HCT116 (cell line): ENCODE data around the gene HVCN1. TPM values are rescaled to one million over a fixed set of nuclear protein-coding genes. Genes with fewer than 3 reads are reported as not detected.
A peak's percentile ranks its signal among the peaks of the same experiment; 100 is the strongest.

Experiments
- ATAC-seq: fragments of 200-7000 bp; cut with Tn5 transposase; 2 replicates; pipeline ENCODE4 v1.9.1; 2020; ENCODE audit warnings: mild to moderate bottlenecking, moderate library complexity
- BruUV-seq: library from RNA; stranded (reverse); fragments of 400-500 nt; replicated peaks from 2 replicates; lab custom pipeline; 2021; lab: Mats Ljungman, UMichigan
- CTCF ChIA-PET: fragments of 300-600 bp; sonication (Branson Sonifier 250); formaldehyde crosslinking; loops from one replicate; lab custom pipeline; 2021; ENCODE audit warnings: antibody characterized with exemption; lab: Charles Lee
- POLR2A ChIA-PET: fragments of 300-600, 350-600 bp; sonication (Branson Sonifier 250); formaldehyde crosslinking; loops from one replicate; lab custom pipeline; 2021; ENCODE audit warnings: antibody characterized with exemption; lab: Charles Lee
- RAD21 ChIA-PET, 2 experiments: fragments of 300-600 bp; sonication (Branson Sonifier 250); formaldehyde crosslinking; loops; one replicate each; lab custom pipeline; 2023; ENCODE audit warnings: low total read pairs in 2 of 2; ENCODE audit not compliant: uncharacterized antibody in 2 of 2, unreplicated experiment in 2 of 2, low non-redundant PET in 1 of 2; lab: Charles Lee
- DNase-seq: peaks from one replicate; pipeline ENCODE4 v3.0.0-alpha.2; 2010; ENCODE audit warnings: low read depth, low spot score
- H2AFZ ChIP-seq: fragments of 200-600 bp; shearing (Covaris generic), sonication (generic); 2 replicates; pipeline ENCODE4 v1.6.1; 2017; ENCODE audit warnings: low read depth, mixed run types, mixed read lengths, antibody characterized with exemption, low read length; ENCODE audit not compliant: poor library complexity, severe bottlenecking
- H3K27ac ChIP-seq: 2 replicates; pipeline ENCODE4 v1.5.1; 2012; ENCODE audit warnings: low read depth, low read length
- H3K27me3 ChIP-seq: fragments of 200-600 bp; sonication (generic); 2 replicates; pipeline ENCODE4 v1.6.1; 2016; ENCODE audit warnings: mixed run types, low read length, mixed read lengths; ENCODE audit not compliant: insufficient read depth
- H3K36me3 ChIP-seq, 2 experiments: fragments of 200-500 bp in 1 of 2; fragments of 200-600 bp in 1 of 2; sonication (Bioruptor generic) in 1 of 2; sonication (generic) in 1 of 2; 2 replicates each; pipeline versions ENCODE4 v1.5.1 to v1.6.1; 2014 to 2016; ENCODE audit warnings: low read length in 2 of 2, inconsistent platforms in 1 of 2, mixed read lengths in 1 of 2, mixed run types in 1 of 2; ENCODE audit not compliant: insufficient read depth in 2 of 2, control insufficient read depth in 1 of 2
- H3K4me1 ChIP-seq, 2 experiments: fragments of 200-600 bp in 1 of 2; sonication (generic) in 1 of 2; 2 replicates each; pipeline versions ENCODE4 v1.5.1 to v1.6.1; 2012 to 2017; ENCODE audit warnings: low read length in 2 of 2, inconsistent platforms in 1 of 2, mild to moderate bottlenecking in 1 of 2, mixed read lengths in 1 of 2, mixed run types in 1 of 2, moderate library complexity in 1 of 2; ENCODE audit not compliant: insufficient read depth in 2 of 2, control insufficient read depth in 1 of 2
- H3K4me2 ChIP-seq: fragments of 200-600 bp; sonication (generic); 2 replicates; pipeline ENCODE4 v1.6.1; 2017; ENCODE audit warnings: mixed run types, low read length, mixed read lengths
- H3K4me3 ChIP-seq, 2 experiments: fragments of 200-600 bp in 1 of 2; sonication (generic) in 1 of 2; replicated peaks in 1 of 2; 2 replicates each; pipeline ENCODE4 v1.5.1; 2011 to 2016; ENCODE audit warnings: low read length in 2 of 2, control low read depth in 1 of 2, low read depth in 1 of 2, mild to moderate bottlenecking in 1 of 2, mixed read lengths in 1 of 2, mixed run types in 1 of 2
- H3K79me2 ChIP-seq: fragments of 200-600 bp; sonication (generic); 2 replicates; pipeline ENCODE4 v1.6.1; 2017; ENCODE audit warnings: mild to moderate bottlenecking, mixed run types, low read length, moderate library complexity, mixed read lengths; ENCODE audit not compliant: insufficient read depth
- H3K9ac ChIP-seq: fragments of 200-600 bp; sonication (generic); 2 replicates; pipeline ENCODE4 v1.6.1; 2016; ENCODE audit warnings: low read length, mixed read lengths
- H3K9me2 ChIP-seq: fragments of 200-600 bp; sonication (generic), shearing (Covaris generic); 2 replicates; pipeline ENCODE4 v1.6.1; 2017; ENCODE audit warnings: mixed run types, mild to moderate bottlenecking, moderate library complexity; ENCODE audit not compliant: insufficient read depth
- H3K9me3 ChIP-seq, 2 experiments: fragments of 200-500 bp in 1 of 2; fragments of 200-600 bp in 1 of 2; sonication (Bioruptor generic) in 1 of 2; sonication (generic) in 1 of 2; 2 replicates each; pipeline ENCODE4 v1.6.1; 2014 to 2017; ENCODE audit warnings: low read length in 2 of 2, mixed read lengths in 2 of 2, inconsistent platforms in 1 of 2, low read depth in 1 of 2, mild to moderate bottlenecking in 1 of 2, mixed run types in 1 of 2, moderate library complexity in 1 of 2; ENCODE audit not compliant: control insufficient read depth in 1 of 2, insufficient read depth in 1 of 2
- H4K20me1 ChIP-seq: fragments of 200-600 bp; sonication (generic), shearing (Covaris generic); 2 replicates; pipeline ENCODE4 v1.6.1; 2017; ENCODE audit warnings: mixed run types, mild to moderate bottlenecking, moderate library complexity; ENCODE audit not compliant: insufficient read depth
- ATF3 ChIP-seq: IDR thresholded peaks from 2 replicates; pipeline ENCODE4 v1.6.1; 2012
- CBX3 ChIP-seq: IDR thresholded peaks from 2 replicates; pipeline ENCODE4 v1.6.1; 2012; ENCODE audit warnings: low read depth
- CTCF ChIP-seq, 3 experiments: fragments of 200-600 bp in 1 of 3; sonication (generic) in 1 of 3; IDR thresholded peaks in 2 of 3; conservative IDR thresholded peaks in 1 of 3; 2 replicates each; pipeline ENCODE4 v1.5.1; 2012 to 2017; ENCODE audit warnings: low read depth in 2 of 3, low read length in 2 of 3, antibody characterized with exemption in 1 of 3, borderline replicate concordance in 1 of 3, control low read depth in 1 of 3, mild to moderate bottlenecking in 1 of 3, mixed read lengths in 1 of 3, mixed run types in 1 of 3, moderate library complexity in 1 of 3; ENCODE audit not compliant: insufficient read depth in 1 of 3
- ELF1 ChIP-seq: IDR thresholded peaks from 2 replicates; pipeline ENCODE4 v1.6.1; 2012; ENCODE audit warnings: low read depth, borderline replicate concordance
- EZH2phosphoT487 ChIP-seq: fragments of 200-600 bp; IDR thresholded peaks from 2 replicates; pipeline ENCODE4 v1.6.1; 2018; ENCODE audit warnings: antibody characterized with exemption, borderline replicate concordance
- FOSL1 ChIP-seq: IDR thresholded peaks from 2 replicates; pipeline ENCODE4 v1.6.1; 2012; ENCODE audit warnings: low read depth
- JUND ChIP-seq: IDR thresholded peaks from 2 replicates; pipeline ENCODE4 v1.6.1; 2012
- MAX ChIP-seq: IDR thresholded peaks from 2 replicates; pipeline ENCODE4 v1.6.1; 2012
- POLR2A ChIP-seq: IDR thresholded peaks from 2 replicates; pipeline ENCODE4 v1.7.0; 2011; ENCODE audit warnings: borderline replicate concordance; ENCODE audit not compliant: insufficient read depth, insufficient read length; ENCODE audit errors: extremely low read depth
- POLR2AphosphoS5 ChIP-seq: IDR thresholded peaks from 2 replicates; pipeline ENCODE4 v1.6.1; 2011; ENCODE audit warnings: mild to moderate bottlenecking, low read depth, low read length, moderate library complexity
- RAD21 ChIP-seq: IDR thresholded peaks from 2 replicates; pipeline ENCODE4 v1.6.1; 2012; ENCODE audit warnings: low read depth, mild to moderate bottlenecking
- REST ChIP-seq: IDR thresholded peaks from 2 replicates; pipeline ENCODE4 v1.6.1; 2012; ENCODE audit warnings: low read depth
- SIN3A ChIP-seq: IDR thresholded peaks from 2 replicates; pipeline ENCODE4 v1.6.1; 2012; ENCODE audit warnings: low read depth
- SP1 ChIP-seq: IDR thresholded peaks from 2 replicates; pipeline ENCODE4 v1.6.1; 2012; ENCODE audit warnings: low read depth
- SRF ChIP-seq: IDR thresholded peaks from 2 replicates; pipeline ENCODE4 v1.6.1; 2012; ENCODE audit warnings: low read depth
- ZNF274 ChIP-seq: fragments of 200-500 bp; sonication (Bioruptor generic); IDR thresholded peaks from 2 replicates; pipeline ENCODE4 v1.6.1; 2014; ENCODE audit warnings: mild to moderate bottlenecking, low read depth, low read length, inconsistent platforms
- intact Hi-C: fragments of 100-400 bp; cut with micrococcal nuclease; formaldehyde crosslinking; loops from 2 replicates; pipeline ENCODE4 v1.10.0; 2022
- total RNA-seq: library from RNA; stranded (reverse); gene quantifications from one replicate; pipeline ENCODE4 v1.2.1, GENCODE V29; 2021; ENCODE audit not compliant: unreplicated experiment

Gene HVCN1
- total RNA-seq, 1 experiment from 2014 or later = 0.15 TPM

GRCh38 chr12:110717037-110717436 lies 28.1 kb upstream of the HVCN1 start:
- no TSS peak for BruUV-seq
- H3K27me3 ChIP-seq = no peaks in the 10 kb centered on the region
- H3K4me3 ChIP-seq = no peak overlapping the region
- no peak for DNase-seq
- intact Hi-C loops = no loop called here
- peaks cover 35 to 40% of the 10 kb centered on the region in 2 experiments for H3K36me3 ChIP-seq
- no peaks in the 10 kb centered on the region for H3K9me2 ChIP-seq
- H3K9me3 ChIP-seq = no peaks in the 10 kb centered on the region
- peaks cover 17% of the 10 kb centered on the region for H3K79me2 ChIP-seq
- ChIA-PET CTCF (no interaction called here), RAD21 (no interaction called here), POLR2A (no interaction called here)
- TF ChIP-seq ELF1 (no peak), SP1 (no peak), JUND (no peak), ATF3 (no peak), CBX3 (no peak), EZH2phosphoT487 (no peak), MAX (no peak), ZNF274 (no peak)
- no peaks in the 10 kb centered on the region for H3K4me1 ChIP-seq
- no peak overlapping the region for H3K27ac ChIP-seq
- H3K4me2 ChIP-seq = no peak overlapping the region
- H4K20me1 ChIP-seq = peaks cover 17% of the 10 kb centered on the region; the same call in 1 of the 2 replicates
- no peak overlapping the region for H2AFZ ChIP-seq
- ATAC-seq = peak; percentile 32; the same call in 1 of the 2 replicates
- no peak overlapping the region for H3K9ac ChIP-seq

- H2AFZ ChIP-seq = no peak overlapping the region
- peaks cover 7 to 18% of the 10 kb centered on the region in 2 experiments for H3K4me1 ChIP-seq
- no peak overlapping the region for H3K9ac ChIP-seq
- BruUV-seq = no TSS peak
- ChIA-PET POLR2A (no interaction called here), RAD21 (no interaction called here), CTCF (no interaction called here)
- no peak overlapping the region for H3K4me2 ChIP-seq
- no peaks in the 10 kb centered on the region for H3K79me2 ChIP-seq
- H4K20me1 ChIP-seq = no peaks in the 10 kb centered on the region
- H3K4me3 ChIP-seq = no peak overlapping the region
- intact Hi-C loops = no loop called here
- no peak overlapping the region for H3K27ac ChIP-seq
- no peaks in the 10 kb centered on the region for H3K9me2 ChIP-seq
- no peak for DNase-seq
- H3K36me3 ChIP-seq = no peaks in the 10 kb centered on the region
- H3K27me3 ChIP-seq = no peaks in the 10 kb centered on the region
- ATAC-seq = no peak
- no peaks in the 10 kb centered on the region for H3K9me3 ChIP-seq
- TF ChIP-seq SRF (no peak), SIN3A (no peak), CBX3 (no peak), POLR2A (no peak), POLR2AphosphoS5 (no peak), CTCF (IDR thresholded peaks at IDR 0.05 in 2 of 3, conservative IDR thresholded peaks at IDR 0.05 in 1 of 3; ENCODE audit: borderline replicate concordance in 1 of 3, insufficient read depth in 1 of 3, low read depth in 2 of 3, low read length in 2 of 3) (no peak), RAD21 (no peak), ATF3 (no peak), FOSL1 (no peak), REST (no peak), ELF1 (no peak), EZH2phosphoT487 (no peak)
These were observed 20.0 kb upstream of the HVCN1 start for GRCh38 chr12:110708917-110709316.
